Measurements from ENCODE around the gene CEND1. TPM values are rescaled to one million over a fixed set of nuclear protein-coding genes. Genes with fewer than 3 reads are reported as not detected.

Gene CEND1
- total and polyA plus RNA-seq, 2 of the 13 experiments (the other 11 are each of a cell fraction or from before 2014, with no cell fraction given), result not detected

GRCh38 chr11:777288-778255 is 12.3 kb downstream of the CEND1 start, which contains the start of gene GATD1 (continued):
- TF ChIP-seq TBL1XR1 (IDR thresholded peaks at IDR 0.05; ENCODE audit: borderline replicate concordance, low read length, partially characterized antibody) (no peak), DNMT3B (CRISPR knock-in tag; conservative IDR thresholded peaks at IDR 0.05) (no peak), TBP (CRISPR knock-in tag; IDR thresholded peaks at IDR 0.05) (peak; percentile 64; the same call in 1 of the 2 replicates), SMAD9 (CRISPR knock-in tag; IDR thresholded peaks at IDR 0.05) (no peak), RXRB (CRISPR knock-in tag; IDR thresholded peaks at IDR 0.05; ENCODE audit: borderline replicate concordance) (no peak), ZBTB7B (CRISPR knock-in tag; IDR thresholded peaks at IDR 0.05) (no peak), RNF2 (conservative IDR thresholded peaks at IDR 0.05; ENCODE audit: low read depth) (no peak), ZMAT3 (CRISPR knock-in tag; conservative IDR thresholded peaks at IDR 0.05) (0 out of 2 replicates have a peak, but pooled peaks have one; percentile 62), ZBTB20 (CRISPR knock-in tag; IDR thresholded peaks at IDR 0.05; ENCODE audit: borderline replicate concordance, low read depth) (no peak), IRF2 (CRISPR knock-in tag; IDR thresholded peaks at IDR 0.05) (no peak), ZNF280B (CRISPR knock-in tag; IDR thresholded peaks at IDR 0.05; ENCODE audit: borderline replicate concordance) (0 out of 2 replicates have a peak, but pooled peaks have one; percentile 15), ZNF710 (CRISPR knock-in tag; IDR thresholded peaks at IDR 0.05; ENCODE audit: borderline replicate concordance) (no peak), NFYC (CRISPR knock-in tag; IDR thresholded peaks at IDR 0.05) (no peak), RCOR2 (CRISPR knock-in tag; IDR thresholded peaks at IDR 0.05) (no peak), TFE3 (CRISPR knock-in tag; IDR thresholded peaks at IDR 0.05) (no peak), ZNF616 (CRISPR knock-in tag; IDR thresholded peaks at IDR 0.05; ENCODE audit: low read depth) (peak; percentile 75; the same call in 1 of the 2 replicates), KLF9 (CRISPR knock-in tag; IDR thresholded peaks at IDR 0.05; ENCODE audit: low read depth) (no peak), IKZF5 (CRISPR knock-in tag; IDR thresholded peaks at IDR 0.05) (no peak; the same call in 1 of the 2 replicates), MLX (CRISPR knock-in tag; IDR thresholded peaks at IDR 0.05) (no peak)

Measured in HepG2 (cell line).